T-helper 1 cell treated with Interleukin-12 subunit alpha and Interleukin-12 subunit beta and Interleukin-4 antibody, amounts not matched to agents 30 ng/mL and 1 ng/mL, for 36 hours (primary cell): ENCODE results near the gene ENOX1. TPM values are rescaled to one million over a fixed set of nuclear protein-coding genes. Genes with fewer than 3 reads are reported as not detected.
"Not testable (repeated sequence)": the region's sequence is repeated elsewhere in the genome, so short reads cannot be mapped to it uniquely, and the experiment has no call there.

ENCODE experiments used
- intact Hi-C: fragments of 100-400 bp; cut with micrococcal nuclease; formaldehyde crosslinking; loops from one replicate; pipeline ENCODE4 v1.15.1; 2024
- total RNA-seq: library from RNA; stranded (reverse); gene quantifications from 2 replicates; pipeline ENCODE4 v1.2.3, GENCODE V29; 2022

ENOX1 gene
- total RNA-seq, 1 donor from 2014 or later = 0.20 TPM

DNA sequence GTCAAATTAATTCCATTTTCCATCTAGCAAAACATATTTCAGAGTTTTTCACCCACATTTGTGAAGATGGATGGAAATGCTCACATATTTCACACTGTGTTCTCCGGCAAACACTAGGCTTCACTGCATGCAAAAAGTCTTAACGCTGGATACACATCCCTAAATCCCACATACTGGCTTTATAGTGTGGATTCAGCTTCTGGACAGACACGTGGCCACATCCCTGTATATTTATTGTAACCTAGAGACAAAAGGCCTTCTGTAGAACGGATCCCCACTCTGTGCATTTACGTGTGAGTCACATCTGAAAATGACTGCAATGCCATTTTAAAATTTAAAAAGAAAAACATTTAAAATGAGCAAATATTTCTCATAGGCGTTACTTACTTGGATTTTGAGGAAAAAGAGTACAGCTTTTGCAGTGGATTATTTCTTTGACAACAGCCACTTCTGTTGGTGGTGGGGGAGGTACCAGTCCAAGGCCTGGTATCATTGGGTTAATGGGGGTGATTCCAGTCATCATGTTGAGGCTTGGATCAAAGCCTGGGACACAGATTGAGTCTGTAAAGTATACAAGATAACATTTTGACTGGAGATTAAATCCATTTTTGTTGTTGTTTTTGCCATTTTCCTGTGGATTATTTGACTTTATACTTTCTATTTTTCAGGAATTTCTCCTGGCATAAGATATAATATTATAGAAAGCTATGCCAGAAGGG is 425.7 kb downstream of the ENOX1 start:
- intact Hi-C loops = no loop called here

DNA sequence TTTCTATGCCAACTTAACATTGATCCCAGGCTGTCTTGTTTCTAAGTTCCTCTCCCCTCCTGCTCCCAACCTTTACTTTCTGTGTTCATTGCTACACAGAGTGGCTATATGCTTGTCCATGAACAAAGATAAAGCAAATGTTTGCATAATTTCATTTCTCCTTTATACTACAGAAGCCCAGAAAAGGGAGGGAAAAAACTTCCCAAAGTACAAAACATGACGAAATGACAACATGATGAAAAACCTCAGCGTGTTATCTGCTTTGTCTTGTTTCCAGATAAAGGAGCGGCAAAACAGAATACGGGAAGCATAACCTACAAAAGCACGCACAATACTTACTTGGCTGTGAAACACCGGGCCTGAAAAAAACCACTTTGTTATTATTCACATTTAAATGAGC is 426.6 kb downstream of the ENOX1 start:
- intact Hi-C loops = no loop called here

DNA sequence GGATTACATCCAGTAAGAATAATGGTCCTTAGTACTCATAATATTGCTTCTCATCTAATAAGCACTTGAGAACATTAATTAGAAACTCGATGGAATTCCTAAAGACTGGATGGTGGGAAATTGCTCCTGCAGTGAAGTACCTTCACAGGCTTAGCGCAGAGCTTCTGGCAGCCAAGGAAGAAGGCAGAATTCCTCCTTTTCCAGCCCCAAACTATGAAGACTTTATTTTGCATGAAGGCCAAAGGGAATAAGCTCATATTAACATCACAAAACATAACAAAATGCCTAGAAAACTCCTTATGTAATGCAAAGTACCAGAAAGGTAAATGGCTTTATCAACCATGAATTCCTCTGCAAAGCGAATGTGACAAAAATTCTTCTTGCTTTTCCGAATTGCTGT is 427.2 kb downstream of the ENOX1 start:
- intact Hi-C loops = no loop called here

DNA sequence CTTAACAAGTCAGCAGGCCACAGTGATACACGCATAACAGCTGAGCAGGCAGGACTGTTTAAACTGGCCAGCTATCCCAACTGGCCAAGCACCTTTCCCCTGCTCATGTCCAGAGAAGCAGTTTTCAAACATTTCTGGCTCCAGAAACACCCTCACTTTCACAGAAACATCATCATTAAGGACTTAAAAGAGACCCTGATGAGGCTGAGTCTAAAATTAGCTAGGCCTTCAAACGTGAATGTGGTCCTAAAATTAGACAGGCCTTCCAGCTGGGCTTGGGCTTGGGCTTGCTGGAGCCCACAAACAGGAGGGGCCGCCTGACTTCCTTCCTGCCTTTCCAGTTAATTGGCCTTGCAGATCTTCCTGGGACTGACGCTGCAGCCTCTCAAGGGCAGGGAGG is 429.2 kb downstream of the ENOX1 start:
- intact Hi-C loops = no loop called here

DNA sequence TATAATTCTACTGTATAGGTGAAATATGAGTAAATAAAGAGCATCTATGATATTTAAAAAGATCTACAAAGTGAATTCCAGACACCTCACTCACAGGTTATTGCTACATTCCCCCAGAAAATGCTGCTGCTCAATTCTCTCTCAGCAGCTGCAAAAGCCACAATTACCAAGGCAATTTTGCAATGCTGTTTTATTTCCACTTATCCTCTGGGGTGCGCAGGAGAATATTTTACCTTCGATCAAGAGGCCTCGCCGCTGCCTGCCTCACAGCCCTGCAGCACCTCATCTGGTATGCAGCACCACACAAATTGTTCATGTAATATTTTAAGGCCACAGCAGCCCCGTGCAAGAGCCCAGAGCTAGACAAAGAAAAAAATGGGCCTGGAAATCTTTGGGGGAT is 430.2 kb downstream of the ENOX1 start:
- intact Hi-C loops = no loop called here

DNA sequence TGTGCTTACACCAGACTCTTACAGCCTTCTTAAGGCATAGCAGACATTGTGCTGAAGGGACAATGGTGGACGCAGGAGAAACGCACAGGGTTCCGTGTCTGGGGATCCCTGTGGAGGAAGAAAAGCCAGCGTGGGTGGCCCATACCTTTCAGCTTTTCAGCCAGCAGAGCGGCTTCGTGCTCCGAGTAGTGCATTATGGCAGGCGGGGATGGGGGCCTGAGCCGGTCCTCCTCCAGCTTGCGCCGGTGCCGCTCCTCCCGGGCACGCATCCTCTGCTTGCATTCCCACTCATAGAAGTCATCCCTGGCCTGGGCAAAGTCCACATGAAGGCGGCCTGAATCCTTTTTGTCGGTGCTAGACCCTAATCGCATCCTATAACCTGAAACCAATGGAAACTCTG is 431.0 kb downstream of the ENOX1 start:
- intact Hi-C loops = no loop called here

DNA sequence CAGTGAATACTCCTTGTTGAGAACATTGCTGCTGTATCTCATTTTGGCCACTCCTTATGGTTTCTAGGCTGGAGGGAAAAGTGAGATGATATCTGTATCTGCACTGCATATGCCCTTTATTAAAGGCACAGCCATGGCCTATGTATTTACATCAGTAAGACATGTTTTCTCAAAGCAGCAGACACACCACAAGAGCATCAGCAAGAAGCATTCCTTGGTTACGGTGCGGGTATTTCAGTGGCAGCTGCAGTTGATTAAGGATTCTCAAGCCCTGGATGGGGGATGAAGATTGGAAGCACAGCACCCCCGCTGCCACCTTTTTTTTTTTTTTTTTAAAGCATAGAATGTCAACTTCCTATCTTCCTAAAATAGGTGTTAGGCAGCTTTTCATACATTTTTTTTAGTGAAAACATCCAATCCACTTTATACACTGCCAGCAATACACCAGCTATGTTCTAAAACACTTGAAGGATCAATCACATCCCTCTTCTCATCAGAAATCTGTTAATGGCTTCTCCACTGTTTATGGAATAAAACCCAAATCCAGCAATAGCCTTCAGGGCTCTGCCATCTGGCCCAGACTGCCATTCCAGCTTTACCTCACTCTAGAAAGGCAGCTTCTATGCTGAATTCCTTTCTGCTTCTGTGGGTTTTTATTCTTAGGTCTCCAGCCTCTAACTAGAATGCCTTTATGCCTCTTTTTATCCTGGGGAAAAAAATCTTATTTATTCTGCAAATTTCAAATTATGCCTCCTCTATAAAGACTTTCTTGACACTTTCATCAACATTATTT is 432.4 kb downstream of the ENOX1 start:
- intact Hi-C loops = no loop called here

DNA sequence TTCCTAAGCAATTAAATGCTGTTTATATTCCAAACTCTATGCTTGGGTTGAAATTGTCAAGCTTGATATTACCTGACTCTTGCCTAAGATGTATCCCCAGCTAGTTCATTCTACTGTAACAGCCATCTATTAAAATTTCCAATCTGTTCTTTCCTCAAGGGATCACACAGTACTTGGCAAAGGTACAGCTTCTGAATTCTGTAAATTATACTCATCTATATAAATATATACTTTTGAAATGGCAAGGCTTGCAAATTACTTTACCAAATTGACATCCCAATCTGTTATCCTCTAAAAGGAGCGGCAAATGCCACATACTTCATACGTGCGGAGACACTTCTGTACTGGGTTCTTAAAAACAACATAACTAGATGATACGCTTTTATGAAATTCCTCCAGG is 433.1 kb downstream of the ENOX1 start:
- intact Hi-C loops = no loop called here

DNA sequence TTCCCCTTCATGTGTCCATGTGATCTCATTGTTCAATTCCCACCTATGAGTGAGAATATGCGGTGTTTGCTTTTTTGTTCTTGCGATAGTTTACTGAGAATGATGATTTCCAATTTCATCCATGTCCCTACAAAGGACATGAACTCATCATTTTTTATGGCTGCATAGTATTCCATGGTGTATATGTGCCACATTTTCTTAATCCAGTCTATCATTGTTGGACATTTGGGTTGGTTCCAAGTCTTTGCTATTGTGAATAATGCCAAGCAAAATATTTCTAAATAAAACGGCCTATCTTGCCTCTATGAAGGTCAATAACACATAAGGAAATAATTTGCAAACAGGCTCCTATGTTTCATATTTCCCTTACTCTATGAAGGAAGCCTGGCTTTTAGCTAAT is 435.2 kb downstream of the ENOX1 start:
- intact Hi-C loops = not testable (repeated sequence)

DNA sequence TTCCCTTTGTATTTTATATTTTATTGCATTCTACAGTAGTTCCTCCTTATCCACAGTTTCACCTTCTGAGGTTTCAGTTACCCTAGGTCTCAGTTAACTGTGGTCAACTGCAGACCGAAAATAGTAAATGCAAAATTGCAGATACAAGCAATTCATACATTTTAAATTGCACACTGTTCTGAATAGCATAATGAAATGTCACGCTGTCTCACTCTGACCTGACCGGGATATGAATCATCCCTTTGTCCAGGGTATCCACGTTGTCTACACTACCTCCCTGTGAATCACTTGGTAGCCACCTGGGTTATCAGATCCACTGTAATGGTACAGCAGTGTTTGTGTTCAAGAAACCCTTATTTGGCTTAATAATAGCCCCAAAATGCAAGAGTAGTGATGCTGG is 438.4 kb downstream of the ENOX1 start:
- intact Hi-C loops = no loop called here

DNA sequence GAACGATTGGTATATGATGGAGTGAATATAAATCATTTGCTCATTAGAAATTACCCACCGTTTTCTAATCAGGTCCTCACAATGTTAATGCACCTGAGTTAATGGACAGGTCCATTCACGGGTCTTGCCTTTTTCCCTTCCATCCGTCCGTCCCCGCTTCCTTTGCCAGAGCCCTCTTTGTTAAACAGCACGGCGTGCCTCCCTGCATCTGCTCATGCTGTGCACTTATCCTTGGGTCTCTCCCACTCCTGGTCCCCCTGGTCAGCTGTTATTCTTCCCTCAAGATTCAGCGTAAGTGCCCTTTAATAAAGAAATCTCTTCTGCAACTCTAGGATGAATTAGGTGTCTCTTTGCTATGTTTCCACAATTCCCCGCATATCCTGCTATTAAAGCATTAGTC is 438.9 kb downstream of the ENOX1 start:
- intact Hi-C loops = no loop called here

DNA sequence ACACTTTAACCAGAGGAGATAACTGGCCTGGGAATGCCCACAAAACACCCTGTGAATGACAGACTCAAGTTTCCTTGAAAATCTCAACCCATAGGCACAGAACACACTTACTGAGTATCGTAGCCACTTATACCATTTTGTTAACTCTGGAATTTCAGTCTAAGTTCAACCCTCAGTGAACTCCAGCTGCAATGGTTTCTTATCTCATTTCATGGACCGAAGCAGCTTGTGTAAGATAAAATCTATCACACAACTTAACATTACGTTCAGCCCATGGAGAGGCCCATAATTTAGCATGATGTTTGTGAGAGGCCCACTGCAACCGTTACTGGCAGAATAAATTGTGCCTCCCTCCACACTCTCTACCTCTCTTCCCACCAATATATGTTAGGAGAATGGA is 440.3 kb downstream of the ENOX1 start:
- intact Hi-C loops = no loop called here

DNA sequence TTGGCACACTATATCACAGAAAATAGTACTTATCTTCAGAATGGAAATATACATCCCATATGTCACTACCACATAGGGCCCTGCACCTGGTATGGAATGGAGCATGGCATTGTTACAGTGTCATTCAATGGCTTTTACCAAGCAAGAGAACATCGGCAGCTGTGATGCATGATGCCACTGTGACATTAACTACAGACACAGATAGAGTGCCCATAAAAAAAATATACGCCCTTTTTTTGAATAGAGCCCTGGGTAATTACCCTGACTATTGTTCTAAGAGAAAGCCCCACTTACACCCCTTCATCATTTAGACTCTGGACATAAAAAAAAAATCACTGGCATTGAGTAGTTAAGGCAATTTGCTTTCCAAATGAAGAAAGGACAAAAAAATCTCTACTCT is 443.1 kb downstream of the ENOX1 start:
- intact Hi-C loops = no loop called here

DNA sequence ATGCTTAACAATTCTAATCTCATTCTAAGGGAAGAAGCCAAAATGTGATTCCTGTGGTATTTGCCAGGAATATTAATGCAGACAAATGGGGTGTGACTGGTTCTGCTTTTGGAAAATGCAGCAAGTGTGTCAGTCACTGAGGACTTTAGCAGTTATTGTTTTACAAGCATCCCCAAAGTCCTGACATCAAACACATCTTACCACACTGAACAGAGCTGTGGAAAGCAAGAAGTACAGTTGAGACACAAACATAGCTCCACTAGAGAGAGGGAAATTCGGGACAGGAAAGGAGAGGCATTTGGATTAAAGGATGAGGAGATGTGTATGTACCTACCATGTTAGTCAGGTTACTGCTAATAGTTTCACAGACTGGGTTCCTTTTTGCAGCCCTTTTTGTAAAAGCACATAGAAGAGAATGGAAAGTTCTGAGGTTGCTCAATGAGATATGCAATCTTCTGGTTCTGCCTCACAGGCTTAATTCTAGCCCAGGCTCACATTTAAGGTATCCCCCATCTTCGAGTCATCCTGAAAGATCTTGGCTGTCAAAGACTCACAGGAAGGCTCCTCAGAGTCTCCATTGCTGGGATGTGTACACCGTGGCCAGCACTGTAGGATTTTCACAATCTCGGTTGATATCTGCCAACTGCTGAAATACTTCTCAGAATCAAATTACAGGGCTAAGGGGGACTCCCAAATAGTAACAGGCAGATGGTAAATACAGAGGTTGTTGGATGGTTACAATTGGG is 446.8 kb downstream of the ENOX1 start:
- intact Hi-C loops = no loop called here

DNA sequence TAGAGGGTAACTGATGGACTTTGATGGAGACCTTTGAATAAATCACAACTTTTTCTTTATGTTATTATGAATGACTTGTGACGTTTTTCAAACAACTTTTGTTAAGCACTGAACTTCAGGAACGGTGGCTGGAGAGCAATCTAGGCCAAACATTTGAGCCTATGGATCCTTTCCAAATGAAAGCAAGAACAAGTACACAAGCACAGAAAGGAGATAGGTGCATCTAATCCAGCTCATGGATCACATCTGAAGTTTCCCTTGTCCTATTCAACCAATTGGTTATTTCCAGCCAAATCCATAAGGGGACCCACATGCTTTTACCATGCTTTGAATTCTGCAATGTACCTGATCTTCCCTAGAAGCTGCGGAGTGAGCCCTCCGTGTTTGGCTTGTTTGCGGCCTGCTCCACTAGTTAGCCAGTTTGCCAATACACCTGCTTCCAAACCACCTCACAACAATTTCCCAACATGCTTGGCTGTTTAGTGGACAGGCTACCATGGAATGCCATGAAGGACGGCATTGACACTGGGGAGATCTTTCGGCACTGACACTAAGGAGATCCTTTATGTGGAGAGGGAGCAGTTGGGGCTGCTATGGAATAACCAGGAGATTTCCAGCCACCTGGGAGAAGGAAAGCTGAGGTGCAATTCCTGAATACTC is 447.5 kb downstream of the ENOX1 start:
- intact Hi-C loops = no loop called here

DNA sequence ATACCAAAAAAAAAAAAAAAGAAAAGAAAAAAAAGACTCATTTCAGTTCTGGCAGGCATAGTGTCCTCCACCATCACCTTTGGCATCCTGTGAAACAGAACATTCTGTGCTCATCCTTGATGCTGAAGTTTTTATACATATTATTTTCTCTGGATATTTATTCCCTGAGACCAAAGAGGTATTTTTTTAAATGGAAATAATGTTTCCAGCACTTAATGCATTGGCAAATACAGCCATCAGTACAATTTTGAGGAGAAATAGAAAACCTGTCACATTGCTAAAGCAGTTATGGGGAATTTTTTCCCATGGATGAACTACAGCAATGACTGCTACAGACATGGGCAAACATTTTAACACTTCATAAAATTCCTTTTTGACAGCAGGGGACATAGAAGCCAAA is 451.0 kb downstream of the ENOX1 start:
- intact Hi-C loops = no loop called here

DNA sequence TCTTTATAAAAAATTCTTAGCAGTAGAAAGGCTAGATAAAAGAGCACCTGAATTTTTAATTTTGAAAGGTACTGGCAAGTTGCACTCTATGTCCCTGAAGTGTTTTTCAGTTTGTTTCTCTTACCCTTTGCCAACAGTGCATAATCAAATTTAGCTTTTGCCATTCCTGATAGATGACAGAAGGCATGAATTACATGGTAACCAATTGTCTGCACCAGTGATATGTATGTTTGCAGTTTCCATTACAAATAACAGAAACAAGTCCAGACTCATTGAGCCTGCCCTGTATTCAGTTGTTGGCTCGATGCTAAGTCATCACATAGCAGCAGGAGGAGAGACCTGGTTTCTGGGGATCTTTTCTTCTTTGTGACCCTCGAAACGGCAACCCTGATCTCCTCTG is 453.6 kb downstream of the ENOX1 start:
- intact Hi-C loops = no loop called here

DNA sequence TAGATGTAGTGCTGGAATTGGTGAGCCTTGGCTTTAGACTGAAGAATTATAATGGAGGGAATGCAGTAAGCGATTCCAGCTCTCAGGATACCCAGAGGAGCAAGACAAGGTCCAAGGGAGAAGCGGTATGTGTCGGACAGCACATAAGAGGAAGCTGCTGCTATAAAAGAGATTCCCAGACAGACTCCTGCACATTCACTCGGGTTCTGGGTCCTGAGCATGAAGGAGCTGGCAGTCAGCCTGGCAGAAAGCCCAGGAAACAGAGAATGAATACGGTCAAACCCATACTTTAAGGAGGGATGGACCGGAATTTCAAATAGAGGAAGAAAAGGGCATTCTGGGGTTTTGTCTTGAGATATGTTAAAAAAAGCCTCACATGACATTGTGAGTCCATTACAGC is 455.1 kb downstream of the ENOX1 start:
- intact Hi-C loops = no loop called here

DNA sequence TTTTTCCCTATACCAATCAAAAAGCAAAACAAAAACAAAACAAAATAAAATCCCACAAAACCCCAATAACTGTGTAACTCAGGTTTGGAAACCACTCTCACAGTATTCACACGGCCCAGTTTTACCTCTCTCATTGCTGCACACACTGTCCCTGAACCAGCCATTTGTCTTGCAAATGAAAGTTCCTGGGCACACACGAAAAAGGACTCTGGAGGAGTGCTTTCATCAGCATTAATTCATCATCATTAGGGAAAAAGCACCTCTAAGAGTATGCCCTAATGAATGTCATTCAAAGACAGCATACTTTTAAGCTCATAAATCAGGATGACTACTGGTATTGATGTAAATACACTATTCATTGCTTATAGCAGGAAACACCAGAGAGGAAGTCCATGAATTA is 457.1 kb downstream of the ENOX1 start:
- intact Hi-C loops = no loop called here

DNA sequence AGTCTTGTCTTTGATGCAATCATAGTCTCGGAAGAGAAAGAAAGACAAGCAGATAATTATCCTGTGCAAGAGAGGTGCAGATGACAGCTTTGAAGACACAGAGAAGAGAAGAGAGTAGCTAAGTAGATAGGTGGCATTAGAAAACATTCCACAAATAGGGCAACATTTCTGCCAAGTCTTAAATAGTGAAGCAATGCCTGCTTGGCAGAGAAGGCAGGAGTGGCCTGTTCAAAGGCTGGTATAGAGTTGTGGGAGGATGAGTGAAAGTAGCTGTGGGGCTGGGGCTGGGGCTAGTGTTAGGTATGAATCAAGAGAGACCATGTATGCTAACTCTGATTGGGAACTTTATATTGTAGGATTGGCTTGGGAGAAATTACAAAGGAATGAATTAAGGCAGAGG is 457.9 kb downstream of the ENOX1 start:
- intact Hi-C loops = no loop called here

DNA sequence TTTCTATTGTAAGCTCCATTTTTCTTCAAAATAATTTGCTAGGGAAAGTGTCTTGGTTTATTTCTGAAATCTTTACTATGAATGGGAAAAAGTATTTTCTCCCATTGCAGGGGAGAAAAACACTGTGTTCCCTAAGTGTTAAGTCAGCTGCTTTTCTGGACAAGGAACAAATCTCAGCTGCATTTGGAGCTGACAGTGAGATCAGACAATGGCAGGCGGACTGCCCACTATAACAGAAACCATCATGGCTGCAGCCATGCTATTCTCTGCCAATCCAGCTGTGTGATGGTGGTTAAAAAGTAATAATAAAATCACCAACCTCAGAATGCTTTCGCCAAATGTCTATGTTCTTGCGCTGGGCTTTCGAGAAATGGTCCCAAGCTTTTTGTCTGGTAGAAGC is 460.7 kb downstream of the ENOX1 start:
- intact Hi-C loops = no loop called here

DNA sequence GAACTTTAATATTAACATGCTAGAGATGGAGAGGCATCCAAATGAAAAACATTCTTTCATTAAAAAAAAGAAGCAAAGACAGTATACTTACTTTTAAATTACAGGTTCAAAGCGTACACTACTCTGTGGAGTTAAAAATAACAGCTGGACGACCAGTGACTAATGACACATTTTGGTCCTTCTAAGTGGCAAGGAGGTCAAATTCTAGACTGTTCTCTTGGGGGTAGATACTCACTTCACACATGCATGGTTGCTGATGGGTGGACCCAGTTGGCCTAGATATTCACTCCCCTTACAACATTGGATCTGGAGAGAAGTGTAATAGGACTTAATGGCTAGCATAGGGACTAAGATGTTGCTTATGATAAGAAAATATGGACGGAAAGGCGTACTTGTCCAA is 461.1 kb downstream of the ENOX1 start:
- intact Hi-C loops = no loop called here
